Duodenal mucosa (tissue), 2 donors: ENCODE results near the gene ZIC4.

ENCODE experiments used
- H3K27ac ChIP-seq: one replicate; pipeline ENCODE4 v1.7.0; 2013; ENCODE audit warnings: low read depth, low read length
- H3K27me3 ChIP-seq, 2 donors: one replicate each; pipeline ENCODE4 v1.7.0; 2013; ENCODE audit warnings: low read length in 2 of 2, control low read depth in 1 of 2; ENCODE audit not compliant: insufficient read depth in 2 of 2, control insufficient read depth in 1 of 2
- H3K36me3 ChIP-seq, 2 donors: one replicate each; pipeline ENCODE4 v1.7.0; 2013; ENCODE audit warnings: low read length in 2 of 2, control low read depth in 1 of 2; ENCODE audit not compliant: insufficient read depth in 2 of 2, control insufficient read depth in 1 of 2
- H3K4me1 ChIP-seq, 2 donors: one replicate each; pipeline ENCODE4 v1.7.0; 2013; ENCODE audit warnings: low read length in 2 of 2, control low read depth in 1 of 2; ENCODE audit not compliant: insufficient read depth in 2 of 2, control insufficient read depth in 1 of 2
- H3K4me3 ChIP-seq, 2 donors: one replicate each; pipeline ENCODE4 v1.7.0; 2013; ENCODE audit warnings: low read length in 2 of 2, low read depth in 1 of 2
- H3K9ac ChIP-seq, 2 donors: one replicate each; pipeline ENCODE4 v1.7.0; 2013; ENCODE audit warnings: low read length in 2 of 2, low read depth in 1 of 2
- H3K9me3 ChIP-seq, 2 donors: one replicate each; pipeline ENCODE4 v1.7.0; 2013; ENCODE audit warnings: low read length in 2 of 2, control low read depth in 1 of 2; ENCODE audit not compliant: control insufficient read depth in 1 of 2

ZIC4 gene

GRCh38 chr3:147348976-147349375 is 57.4 kb downstream of the ZIC4 start:
- no peak overlapping the region for H3K4me3 ChIP-seq
- H3K9me3 ChIP-seq, result no peaks in the 10 kb centered on the region
- no peaks in the 10 kb centered on the region for H3K36me3 ChIP-seq
- H3K27ac ChIP-seq, result no peak overlapping the region
- no peak overlapping the region for H3K9ac ChIP-seq
- H3K4me1 ChIP-seq, result no peaks in the 10 kb centered on the region
- H3K27me3 ChIP-seq, result peaks cover 0 to 11% of the 10 kb centered on the region in 2 donors

GRCh38 chr3:147343926-147344325 is 62.4 kb downstream of the ZIC4 start:
- H3K9me3 ChIP-seq, result no peaks in the 10 kb centered on the region
- H3K27me3 ChIP-seq, result no peaks in the 10 kb centered on the region
- H3K4me3 ChIP-seq, result no peak overlapping the region
- no peaks in the 10 kb centered on the region for H3K36me3 ChIP-seq
- no peak overlapping the region for H3K27ac ChIP-seq
- H3K4me1 ChIP-seq, result no peaks in the 10 kb centered on the region
- H3K9ac ChIP-seq, result no peak overlapping the region

GRCh38 chr3:147341727-147342126 is 64.6 kb downstream of the ZIC4 start:
- H3K27ac ChIP-seq, result no peak overlapping the region
- H3K9me3 ChIP-seq, result no peaks in the 10 kb centered on the region
- H3K36me3 ChIP-seq, result no peaks in the 10 kb centered on the region
- no peak overlapping the region for H3K4me3 ChIP-seq
- H3K27me3 ChIP-seq, result no peaks in the 10 kb centered on the region
- H3K9ac ChIP-seq, result no peak overlapping the region
- H3K4me1 ChIP-seq, result no peaks in the 10 kb centered on the region

GRCh38 chr3:147336543-147337278 is 69.6 kb downstream of the ZIC4 start:
- Histone ChIP-seq H3K36me3 (no peaks in the 10 kb centered on the region), H3K9me3 (no peaks in the 10 kb centered on the region), H3K27me3 (no peaks in the 10 kb centered on the region), H3K9ac (no peak overlapping the region), H3K27ac (no peak overlapping the region), H3K4me1 (no peaks in the 10 kb centered on the region), H3K4me3 (no peak overlapping the region)
